Measurements from ENCODE around the gene ADORA3.

The ADORA3 gene

GRCh38 chr1:111466480-111466879 is 37.0 kb downstream of the ADORA3 start:
- Histone ChIP-seq H3K27me3 (ENCODE audit: insufficient read depth, low read depth) (no peaks in the 10 kb centered on the region), H3K4me3 (IDR thresholded peaks at IDR 0.05; ENCODE audit: insufficient read depth, low read depth, low read length) (no peak overlapping the region), H4K20me1 (ENCODE audit: insufficient read depth) (no peaks in the 10 kb centered on the region), H3K4me2 (no peak overlapping the region), H3K79me2 (ENCODE audit: insufficient read depth, low read depth) (no peaks in the 10 kb centered on the region), H3K9ac (no peak overlapping the region), H3K4me1 (ENCODE audit: low read depth, poor library complexity, severe bottlenecking) (no peaks in the 10 kb centered on the region), H3K36me3 (ENCODE audit: insufficient read depth) (no peaks in the 10 kb centered on the region), H2AFZ (ENCODE audit: low read depth) (no peak overlapping the region), H3K27ac (no peak overlapping the region)
- no peak for TF ChIP-seq CTCF (conservative IDR thresholded peaks at IDR 0.05; ENCODE audit: low read depth, low read length)

- no peak for TF ChIP-seq CTCF (conservative IDR thresholded peaks at IDR 0.05; ENCODE audit: low read depth, low read length)
- Histone ChIP-seq H3K4me2 (no peak overlapping the region), H3K4me1 (ENCODE audit: low read depth, poor library complexity, severe bottlenecking) (no peaks in the 10 kb centered on the region), H3K9ac (no peak overlapping the region), H3K79me2 (ENCODE audit: insufficient read depth, low read depth) (no peaks in the 10 kb centered on the region), H4K20me1 (ENCODE audit: insufficient read depth) (no peaks in the 10 kb centered on the region), H3K36me3 (ENCODE audit: insufficient read depth) (no peaks in the 10 kb centered on the region), H2AFZ (ENCODE audit: low read depth) (no peak overlapping the region), H3K4me3 (IDR thresholded peaks at IDR 0.05; ENCODE audit: insufficient read depth, low read depth, low read length) (no peak overlapping the region), H3K27ac (no peak overlapping the region), H3K27me3 (ENCODE audit: insufficient read depth, low read depth) (no peaks in the 10 kb centered on the region)
These were observed 37.7 kb downstream of the ADORA3 start for GRCh38 chr1:111465754-111466153.

GRCh38 chr1:111463029-111463683 is 40.3 kb downstream of the ADORA3 start:
- H3K4me3 ChIP-seq (IDR thresholded peaks at IDR 0.05; ENCODE audit: insufficient read depth, low read depth, low read length) = no peak overlapping the region
- H4K20me1 ChIP-seq (ENCODE audit: insufficient read depth) = no peaks in the 10 kb centered on the region
- H3K9ac ChIP-seq = no peak overlapping the region
- H3K4me2 ChIP-seq = no peak overlapping the region
- no peak overlapping the region for H3K27ac ChIP-seq
- H3K4me1 ChIP-seq (ENCODE audit: low read depth, poor library complexity, severe bottlenecking) = no peaks in the 10 kb centered on the region
- no peaks in the 10 kb centered on the region for H3K79me2 ChIP-seq (ENCODE audit: insufficient read depth, low read depth)
- H2AFZ ChIP-seq (ENCODE audit: low read depth) = no peak overlapping the region
- TF ChIP-seq CTCF (conservative IDR thresholded peaks at IDR 0.05; ENCODE audit: low read depth, low read length) = no peak
- H3K27me3 ChIP-seq (ENCODE audit: insufficient read depth, low read depth) = no peaks in the 10 kb centered on the region
- H3K36me3 ChIP-seq (ENCODE audit: insufficient read depth) = no peaks in the 10 kb centered on the region

- no peak for TF ChIP-seq CTCF (conservative IDR thresholded peaks at IDR 0.05; ENCODE audit: low read depth, low read length)
- no peak overlapping the region for H3K4me3 ChIP-seq (IDR thresholded peaks at IDR 0.05; ENCODE audit: insufficient read depth, low read depth, low read length)
- H3K36me3 ChIP-seq (ENCODE audit: insufficient read depth) = no peaks in the 10 kb centered on the region
These were observed 40.9 kb downstream of the ADORA3 start for GRCh38 chr1:111462370-111463028.

More at GRCh38 chr1:111462370-111463028, 40.9 kb downstream of the ADORA3 start:
- H2AFZ ChIP-seq (ENCODE audit: low read depth) = no peak overlapping the region
- no peak overlapping the region for H3K27ac ChIP-seq
- no peaks in the 10 kb centered on the region for H3K4me1 ChIP-seq (ENCODE audit: low read depth, poor library complexity, severe bottlenecking)
- H3K79me2 ChIP-seq (ENCODE audit: insufficient read depth, low read depth) = no peaks in the 10 kb centered on the region
- H3K4me2 ChIP-seq = no peak overlapping the region
- H3K9ac ChIP-seq = no peak overlapping the region
- H4K20me1 ChIP-seq (ENCODE audit: insufficient read depth) = no peaks in the 10 kb centered on the region
- no peaks in the 10 kb centered on the region for H3K27me3 ChIP-seq (ENCODE audit: insufficient read depth, low read depth)

Measured in KMS-11 (cell line).